Sigmoid colon (tissue), 3 donors: ENCODE measurements around the gene RAB36.

Experiments used
- CTCF ChIP-seq, 4 experiments: fragments of 450-650 bp in 3 of 4; fragments of 200-600 bp in 1 of 4; IDR thresholded peaks; one replicate each; pipeline ENCODE4 v1.5.1; 2016 to 2019; ENCODE audit warnings: antibody characterized with exemption in 4 of 4, mild to moderate bottlenecking in 3 of 4, moderate library complexity in 2 of 4
- POLR2A ChIP-seq, 2 donors: fragments of 450-650 bp; IDR thresholded peaks; one replicate each; pipeline ENCODE4 v1.6.1; 2016; ENCODE audit warnings: antibody characterized with exemption in 2 of 2, mild to moderate bottlenecking in 2 of 2, moderate library complexity in 2 of 2

GRCh38 chr22:23161029-23161428 lies 15.8 kb downstream of the RAB36 start:
- TF ChIP-seq CTCF (IDR thresholded peaks at IDR 0.05) (no peak), POLR2A (IDR thresholded peaks at IDR 0.05) (no peak)
